ENCODE results near the gene ZNF219.

DNA sequence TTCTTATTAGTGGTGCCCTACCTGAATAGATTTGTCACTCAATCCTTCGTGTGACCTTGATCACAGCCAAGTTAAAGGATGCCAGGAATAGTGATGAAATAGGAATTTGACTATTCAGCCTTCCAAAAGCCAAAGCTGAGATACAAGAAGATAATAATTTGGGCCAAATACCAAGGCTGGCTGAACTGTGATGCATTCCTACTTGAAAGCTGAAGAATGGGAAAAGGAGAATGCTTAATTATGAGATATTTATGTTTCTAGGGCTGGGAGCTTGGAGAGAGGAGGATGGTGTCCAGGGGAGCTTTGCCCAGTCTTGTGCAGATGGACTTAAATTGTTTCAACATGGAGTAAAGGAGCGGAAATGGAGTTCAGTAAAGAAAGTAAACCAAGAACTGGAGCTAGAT lies 51.1 kb downstream of the ZNF219 start:
- TF ChIP-seq, protein P1, sequence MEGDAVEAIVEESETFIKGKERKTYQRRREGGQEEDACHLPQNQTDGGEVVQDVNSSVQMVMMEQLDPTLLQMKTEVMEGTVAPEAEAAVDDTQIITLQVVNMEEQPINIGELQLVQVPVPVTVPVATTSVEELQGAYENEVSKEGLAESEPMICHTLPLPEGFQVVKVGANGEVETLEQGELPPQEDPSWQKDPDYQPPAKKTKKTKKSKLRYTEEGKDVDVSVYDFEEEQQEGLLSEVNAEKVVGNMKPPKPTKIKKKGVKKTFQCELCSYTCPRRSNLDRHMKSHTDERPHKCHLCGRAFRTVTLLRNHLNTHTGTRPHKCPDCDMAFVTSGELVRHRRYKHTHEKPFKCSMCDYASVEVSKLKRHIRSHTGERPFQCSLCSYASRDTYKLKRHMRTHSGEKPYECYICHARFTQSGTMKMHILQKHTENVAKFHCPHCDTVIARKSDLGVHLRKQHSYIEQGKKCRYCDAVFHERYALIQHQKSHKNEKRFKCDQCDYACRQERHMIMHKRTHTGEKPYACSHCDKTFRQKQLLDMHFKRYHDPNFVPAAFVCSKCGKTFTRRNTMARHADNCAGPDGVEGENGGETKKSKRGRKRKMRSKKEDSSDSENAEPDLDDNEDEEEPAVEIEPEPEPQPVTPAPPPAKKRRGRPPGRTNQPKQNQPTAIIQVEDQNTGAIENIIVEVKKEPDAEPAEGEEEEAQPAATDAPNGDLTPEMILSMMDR (IDR thresholded peaks at IDR 0.05) = no peak
- TF ChIP-seq EP300 (IDR thresholded peaks at IDR 0.05) (no peak), POLR2A (IDR thresholded peaks at IDR 0.05) (no peak)

Measured in ovary (tissue), 3 donors.